Muscle layer of colon (tissue), 2 donors: ENCODE results near the gene ALDH4A1.

Source experiments
- H3K27ac ChIP-seq: one replicate; pipeline ENCODE4 v1.7.0; 2013; ENCODE audit warnings: low read depth, mild to moderate bottlenecking, low read length, moderate library complexity
- H3K27me3 ChIP-seq, 2 donors: one replicate each; pipeline ENCODE4 v1.7.0; 2013; ENCODE audit warnings: low read length in 2 of 2, mild to moderate bottlenecking in 2 of 2; ENCODE audit not compliant: insufficient read depth in 2 of 2, control insufficient read depth in 1 of 2
- H3K36me3 ChIP-seq: one replicate; pipeline ENCODE4 v1.7.0; 2013; ENCODE audit warnings: mild to moderate bottlenecking, low read length; ENCODE audit not compliant: insufficient read depth
- H3K4me1 ChIP-seq: one replicate; pipeline ENCODE4 v1.7.0; 2013; ENCODE audit warnings: mild to moderate bottlenecking, low read length; ENCODE audit not compliant: insufficient read depth
- H3K4me3 ChIP-seq, 2 donors: one replicate each; pipeline ENCODE4 v1.7.0; 2013; ENCODE audit warnings: low read length in 2 of 2, low read depth in 1 of 2, mild to moderate bottlenecking in 1 of 2, moderate library complexity in 1 of 2
- H3K9ac ChIP-seq: one replicate; pipeline ENCODE4 v1.7.0; 2013; ENCODE audit warnings: low read length
- H3K9me3 ChIP-seq: one replicate; pipeline ENCODE4 v1.7.0; 2013; ENCODE audit warnings: mild to moderate bottlenecking, low read length
- donor health status: abdominal sarcoma.
- donor health status: Adenocarcinoma of cecum.

ALDH4A1 gene

DNA sequence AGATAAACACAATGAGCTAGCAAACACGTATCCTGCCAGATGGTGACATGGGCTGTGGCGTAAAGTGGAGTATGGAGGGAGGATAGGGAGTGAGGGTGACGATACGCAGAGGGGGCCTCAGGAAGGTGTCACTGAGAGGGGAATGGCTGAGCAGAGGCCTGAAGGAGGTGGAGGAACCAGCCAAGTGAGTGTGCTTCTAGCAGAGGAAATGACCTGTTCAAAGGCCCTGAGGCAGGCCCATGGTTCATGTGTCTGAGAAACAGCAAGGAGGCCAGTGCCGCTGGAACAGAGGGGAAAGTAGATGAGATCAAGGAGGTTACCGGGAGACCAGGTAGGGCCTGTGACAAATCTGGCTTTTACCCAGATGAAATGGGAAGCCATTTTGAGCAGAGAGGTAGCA, 78.9 kb downstream of the ALDH4A1 start:
- Histone ChIP-seq H3K27me3 (peaks cover 9 to 25% of the 10 kb centered on the region in 2 donors), H3K9ac (no peak overlapping the region), H3K4me3 (no peak overlapping the region), H3K9me3 (no peaks in the 10 kb centered on the region), H3K4me1 (no peaks in the 10 kb centered on the region), H3K27ac (no peak overlapping the region), H3K36me3 (no peaks in the 10 kb centered on the region)
